HG03469 (cell line): ENCODE measurements around the gene CCSAP.
"Not testable (repeated sequence)": the region's sequence is repeated elsewhere in the genome, so short reads cannot be mapped to it uniquely, and the experiment has no call there.

Experiments
- ATAC-seq: cut with Tn5 transposase; IDR thresholded peaks from one replicate; pipeline ENCODE4 v1.9.1; 2021; ENCODE audit warnings: mild to moderate bottlenecking, moderate library complexity, moderate number of reproducible peaks; ENCODE audit not compliant: unreplicated experiment

The CCSAP gene

DNA sequence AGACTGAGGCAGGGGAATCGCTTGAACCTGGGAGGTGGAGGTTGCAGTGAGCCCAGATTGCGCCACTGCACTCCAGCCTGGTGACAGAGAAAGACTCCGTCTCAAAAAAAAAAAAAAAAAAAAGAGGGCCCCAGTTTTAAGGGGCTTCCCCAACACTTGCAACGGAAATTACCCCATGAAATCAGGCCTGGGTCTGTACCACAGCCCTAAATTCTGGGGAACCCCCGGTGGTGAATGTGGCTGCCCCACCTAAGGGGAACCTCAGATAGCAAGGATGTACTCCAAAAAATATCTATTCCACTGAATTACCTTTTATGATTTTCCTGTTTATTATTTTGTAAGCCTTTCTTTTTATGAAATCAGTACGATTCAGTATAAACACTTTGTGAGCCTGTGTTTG lies 15.1 kb downstream of the CCSAP start:
- not testable (repeated sequence) for ATAC-seq

DNA sequence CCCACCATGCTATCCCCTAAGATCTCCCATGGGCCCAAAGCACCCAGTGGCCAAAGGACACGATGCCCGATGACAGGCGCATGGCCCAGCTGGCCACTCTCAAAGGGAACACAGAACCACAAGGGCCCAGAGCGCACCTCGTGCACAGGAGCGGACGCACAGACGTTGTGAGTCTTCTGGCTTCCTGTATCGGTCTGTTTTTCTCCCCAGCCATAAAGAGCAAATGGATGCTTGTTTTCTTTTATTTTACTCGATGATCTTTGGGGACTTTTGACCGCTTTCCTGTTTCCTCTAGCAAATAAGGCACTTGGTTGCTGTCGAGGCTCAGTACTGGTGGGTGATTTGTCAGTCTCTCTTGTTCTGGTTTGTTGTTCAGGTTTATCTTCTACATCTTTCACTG lies 16.2 kb downstream of the CCSAP start:
- ATAC-seq: no peak

DNA sequence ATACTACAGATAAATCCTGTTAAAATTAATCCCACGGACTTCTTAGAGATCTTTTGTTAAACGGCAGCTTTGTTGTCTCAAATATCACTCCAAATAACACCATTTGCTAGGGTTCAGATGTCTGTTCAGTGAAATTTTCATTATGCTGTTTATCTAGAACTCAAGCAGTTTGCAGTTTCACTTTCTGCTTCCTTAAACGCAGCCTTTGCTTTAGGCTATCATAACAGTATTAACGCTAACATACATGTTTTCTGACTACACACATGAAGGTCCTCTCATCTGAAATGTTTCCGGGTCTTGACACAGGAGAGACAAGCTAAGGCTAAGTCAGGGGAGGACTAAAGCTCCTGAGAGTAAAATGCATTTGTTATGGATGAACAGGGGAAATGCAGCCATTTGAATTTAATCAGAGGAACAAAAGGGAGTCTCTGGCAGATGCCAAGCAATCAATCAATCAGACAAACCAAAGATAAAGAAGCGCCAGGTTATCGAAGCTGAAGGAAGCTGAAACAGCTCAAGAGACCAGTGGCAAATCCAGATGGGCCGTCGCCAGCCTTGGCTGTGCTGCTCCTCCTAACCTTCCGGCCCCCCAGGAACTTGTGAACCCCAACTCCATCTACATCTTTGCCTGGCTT lies 16.9 kb downstream of the CCSAP start:
- ATAC-seq: no peak

DNA sequence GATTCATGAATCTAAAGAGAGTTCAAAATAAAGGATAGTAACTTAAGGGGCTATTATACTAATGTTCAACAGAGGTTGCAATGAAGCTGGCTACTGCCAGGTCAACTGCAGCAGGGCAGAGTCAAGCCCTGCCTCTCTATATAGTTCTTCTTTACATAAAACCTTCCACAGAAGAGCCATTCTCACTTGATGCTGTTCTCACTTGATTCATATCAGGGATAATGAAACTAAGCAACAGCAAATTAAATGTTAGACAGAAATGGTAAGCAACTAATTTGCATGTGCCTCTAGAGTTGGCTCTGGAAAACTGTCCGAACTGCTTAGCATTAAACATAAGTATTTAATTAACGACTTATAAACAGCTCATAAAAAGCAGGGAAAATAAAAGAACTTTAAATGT lies 17.4 kb downstream of the CCSAP start:
- ATAC-seq: no peak

DNA sequence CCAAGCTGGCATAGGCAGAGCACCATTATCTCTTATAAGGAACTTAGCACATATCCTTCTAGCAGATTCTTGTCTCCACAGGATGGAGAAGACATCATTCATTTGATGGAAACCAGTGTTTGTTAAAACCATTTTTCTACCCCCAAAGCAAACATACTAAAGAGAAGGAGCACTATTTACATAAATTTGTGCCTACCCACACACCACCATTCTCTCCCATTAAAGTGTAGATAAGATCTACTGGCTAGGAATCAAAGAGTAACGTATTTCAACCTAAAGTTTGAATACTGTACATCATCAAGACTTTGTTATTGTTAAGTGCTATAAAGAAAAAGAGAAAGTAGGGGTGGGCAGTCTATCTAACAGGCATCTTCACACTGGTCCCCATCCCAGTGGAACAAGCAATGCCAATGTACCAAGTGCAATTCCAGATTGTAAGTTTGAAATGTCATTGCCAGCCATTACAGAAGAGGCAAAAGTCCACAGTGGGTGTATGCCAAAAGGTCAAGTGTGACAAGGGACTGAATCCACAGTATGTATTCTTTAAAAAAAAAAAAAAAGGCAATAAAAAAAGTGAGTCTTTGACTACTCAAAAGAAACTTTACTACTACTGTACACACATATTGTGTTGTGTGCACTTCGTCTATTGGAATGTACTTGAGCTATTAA lies 18.8 kb downstream of the CCSAP start:
- ATAC-seq: no peak

DNA sequence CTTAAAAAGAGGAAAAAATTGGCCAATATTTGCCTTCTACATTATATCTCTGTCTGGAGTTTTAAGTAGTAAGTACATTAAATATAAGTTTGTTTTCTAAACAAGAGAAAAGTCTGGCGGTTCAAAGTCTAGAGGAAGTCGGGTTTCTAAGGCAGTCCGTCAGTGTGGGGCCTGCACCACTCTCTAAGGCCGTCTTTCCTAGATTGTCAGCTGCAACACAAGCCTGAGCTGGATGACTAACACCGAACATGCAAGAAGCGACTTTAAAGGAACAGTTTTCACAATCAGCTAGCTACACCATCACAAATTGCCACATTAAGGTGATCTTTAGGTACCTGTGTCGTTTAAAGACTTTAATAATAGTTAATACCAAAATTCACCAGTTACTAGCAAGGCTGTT lies 19.6 kb downstream of the CCSAP start:
- no peak for ATAC-seq

DNA sequence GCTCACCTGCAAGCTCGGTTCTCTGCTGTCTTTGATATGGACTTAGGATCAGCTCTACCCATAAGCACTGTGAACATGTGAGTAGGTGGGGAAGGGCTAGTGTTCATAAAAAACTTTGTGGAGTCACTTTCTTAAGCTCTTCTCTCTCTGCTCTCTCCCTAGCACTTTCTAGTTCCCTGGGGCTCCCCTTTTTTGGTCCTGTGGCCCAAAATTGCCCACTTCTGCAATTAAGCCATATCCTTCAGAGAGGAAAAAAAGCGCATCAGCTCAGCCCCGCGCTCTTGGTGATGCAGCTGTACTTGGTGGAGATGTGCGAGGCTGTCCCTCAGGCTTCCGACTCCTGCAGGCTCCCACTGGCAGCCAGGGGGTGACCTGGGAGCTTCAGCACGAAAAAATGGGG lies 23.4 kb downstream of the CCSAP start:
- ATAC-seq: no peak

DNA sequence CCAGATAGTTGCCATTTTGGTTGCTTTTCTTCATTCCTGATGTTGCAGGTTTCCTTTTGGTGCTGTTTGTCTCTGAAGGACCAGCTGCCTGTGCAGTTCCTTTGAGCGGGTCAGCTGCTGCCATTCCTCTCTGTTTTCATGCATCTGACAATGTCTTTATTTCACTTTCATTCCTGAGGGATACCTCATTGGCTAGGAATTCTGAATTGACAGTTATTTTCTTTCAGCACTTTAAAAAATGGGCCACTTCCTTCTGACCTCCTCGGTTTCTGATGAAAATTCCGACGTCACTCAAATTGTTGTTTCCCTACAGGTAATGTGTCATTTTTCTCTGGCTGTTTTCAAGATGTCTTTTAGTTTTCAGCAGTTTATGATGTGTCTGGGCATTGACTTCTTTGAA lies 24.8 kb downstream of the CCSAP start:
- ATAC-seq: no peak

DNA sequence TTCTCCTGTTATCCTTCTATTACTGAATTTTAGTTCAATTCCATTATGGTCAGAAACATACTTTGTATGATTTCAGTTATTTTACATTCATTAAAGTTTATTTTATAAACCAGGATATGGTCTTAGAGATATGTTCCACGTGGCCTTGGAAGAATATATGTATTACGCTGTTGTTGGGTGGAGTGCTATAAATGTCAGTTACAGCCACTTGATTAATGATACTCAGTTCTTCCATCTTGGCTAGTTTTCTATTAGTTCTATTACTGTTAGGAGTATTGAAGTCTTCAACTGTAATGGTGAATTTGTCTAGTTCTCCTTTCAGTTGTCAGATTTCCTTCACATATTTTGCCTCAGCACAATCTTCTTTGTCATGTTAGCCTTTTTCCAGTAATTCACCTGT lies 26.7 kb downstream of the CCSAP start:
- no peak for ATAC-seq

DNA sequence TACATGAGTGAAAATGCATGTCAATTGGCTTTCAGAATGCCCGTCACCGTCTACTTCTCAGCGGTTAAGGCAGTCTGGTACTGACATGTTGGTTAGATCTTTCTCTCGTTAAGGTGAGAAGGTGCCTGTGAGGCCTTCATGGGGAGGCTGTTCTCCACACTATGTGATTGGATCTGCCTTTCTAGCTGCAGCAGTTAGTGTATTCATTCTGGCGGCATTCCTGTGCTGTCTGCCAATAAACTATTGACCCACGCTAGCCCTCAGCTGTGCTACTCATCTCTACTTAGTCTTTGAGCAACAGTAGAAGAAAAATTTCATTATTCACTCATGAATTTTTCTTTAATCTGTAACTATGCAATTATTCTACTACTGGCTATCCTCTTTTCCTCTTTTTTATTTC lies 32.0 kb downstream of the CCSAP start:
- ATAC-seq: no peak

DNA sequence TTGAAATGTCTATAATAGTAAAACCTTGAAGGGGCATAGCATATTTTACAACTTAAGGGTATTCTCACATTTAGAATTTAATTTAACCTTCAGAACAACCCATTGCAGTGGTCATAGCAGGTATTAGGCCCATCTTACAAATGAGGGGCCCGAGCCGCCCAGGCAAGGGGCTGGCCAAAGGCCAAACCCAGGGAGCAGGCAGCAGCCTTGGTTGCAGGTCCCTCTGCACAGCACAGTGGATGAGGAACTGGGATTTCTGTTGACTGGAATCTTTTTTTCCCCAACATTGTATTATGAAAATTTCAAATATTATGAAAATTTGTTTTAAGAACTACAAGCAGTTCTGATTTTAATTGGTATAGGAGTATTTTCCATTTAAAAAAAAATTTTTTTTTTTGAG lies 33.2 kb downstream of the CCSAP start:
- ATAC-seq: no peak

DNA sequence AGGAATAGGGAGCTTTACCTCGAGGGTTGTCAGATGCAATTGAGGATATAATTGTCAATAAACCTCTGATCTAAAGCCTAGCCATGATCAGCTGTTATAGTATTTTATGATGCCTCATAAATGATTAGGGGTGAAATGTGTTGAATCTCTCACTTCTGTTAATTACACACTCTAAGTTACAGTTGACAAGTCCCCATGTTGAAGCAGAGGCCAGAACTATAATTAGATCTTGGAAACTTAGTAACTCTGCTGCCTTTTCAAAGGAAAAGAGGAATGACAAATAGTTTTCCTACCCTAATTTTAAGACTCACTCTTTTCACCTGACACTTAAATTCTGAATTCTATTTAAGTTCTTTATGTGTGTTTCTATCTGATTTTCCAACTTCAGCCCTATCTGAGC lies 33.8 kb downstream of the CCSAP start:
- no peak for ATAC-seq

DNA sequence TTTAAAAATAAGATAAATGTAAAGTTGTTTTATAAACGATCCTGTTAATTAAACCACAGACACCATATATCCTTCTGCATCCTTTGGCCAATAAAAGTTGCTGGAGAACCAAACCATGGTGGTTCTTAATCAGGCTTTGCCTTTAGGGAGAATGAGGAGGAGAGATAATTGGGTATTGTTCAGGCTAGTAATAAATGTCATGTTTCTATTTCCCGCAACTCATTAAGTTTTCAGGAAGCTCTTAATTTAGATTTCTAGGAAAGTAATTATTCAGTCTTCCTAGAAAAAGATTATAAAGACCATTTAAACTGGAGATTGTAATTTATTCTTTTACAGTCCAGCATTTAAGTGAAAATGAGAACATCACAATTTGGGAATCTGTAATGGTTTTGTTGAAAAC lies 37.5 kb downstream of the CCSAP start:
- no peak for ATAC-seq

DNA sequence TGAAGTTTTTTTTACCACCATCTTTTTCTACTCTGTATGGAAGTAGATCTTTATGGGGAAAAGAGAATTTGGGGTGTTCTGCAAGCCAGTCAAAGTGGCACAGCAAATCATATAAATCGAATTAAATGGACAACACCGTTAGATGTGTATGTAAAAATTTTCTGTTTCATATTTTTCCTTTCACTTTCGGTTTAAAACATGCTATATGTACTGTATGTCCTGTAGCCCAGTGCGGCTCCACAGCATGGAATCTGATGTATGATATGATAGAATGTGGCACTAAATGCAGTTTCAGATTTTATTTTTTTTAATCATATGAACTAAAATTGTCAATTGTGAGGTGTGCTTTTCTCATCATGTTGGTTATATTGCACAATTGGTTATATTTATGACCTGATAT lies 39.0 kb downstream of the CCSAP start:
- ATAC-seq: no peak

DNA sequence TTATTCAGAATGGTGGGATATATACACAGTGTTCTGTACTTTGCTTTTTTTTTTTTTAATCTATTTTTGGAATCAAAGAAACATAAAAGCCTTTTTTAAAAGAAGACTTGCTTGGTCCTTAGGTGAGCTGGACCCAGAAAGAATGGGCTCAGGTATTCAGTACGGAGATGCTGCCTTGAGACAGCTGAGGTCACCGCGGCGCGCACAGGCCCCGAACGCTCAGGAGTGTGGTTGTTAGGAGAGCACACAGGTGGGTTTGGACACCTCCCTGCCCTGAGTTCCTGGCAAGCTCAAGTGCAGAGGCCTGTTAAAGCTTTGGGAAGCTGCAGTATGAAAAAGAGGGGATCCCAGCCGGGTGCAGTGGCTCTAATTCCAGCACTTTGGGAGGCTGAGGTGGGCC lies 40.1 kb downstream of the CCSAP start:
- ATAC-seq: no peak

DNA sequence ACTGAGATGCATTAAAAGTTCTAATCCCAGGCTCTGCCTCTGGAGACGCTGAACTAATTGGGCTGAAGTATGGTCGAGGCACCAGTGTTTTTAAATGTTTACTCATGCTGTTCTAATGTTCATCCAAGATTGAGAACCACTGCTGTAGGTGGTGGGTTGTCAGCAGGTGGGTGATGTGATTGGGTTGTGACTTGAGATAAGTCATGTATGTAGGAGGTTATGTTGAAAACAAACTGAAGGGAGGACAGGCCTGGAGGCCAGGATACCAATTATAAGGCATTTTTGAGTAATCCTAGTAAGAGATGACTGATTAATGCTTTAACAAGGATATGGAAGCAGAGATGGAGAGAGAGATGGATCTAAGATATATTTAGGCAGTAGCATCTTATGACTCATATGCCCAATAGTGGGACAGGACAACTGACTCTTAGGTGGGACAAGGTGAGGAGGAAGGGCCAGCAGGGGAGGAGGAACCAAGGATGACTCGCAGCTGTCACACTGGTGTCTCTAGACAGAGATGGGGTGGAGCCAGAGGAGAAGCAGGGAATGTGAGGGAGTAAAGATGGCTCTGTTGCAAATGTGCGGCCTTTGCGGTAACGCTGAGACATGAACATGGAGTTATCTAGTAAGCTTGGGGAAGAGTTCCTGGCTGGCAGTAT lies 42.6 kb downstream of the CCSAP start:
- ATAC-seq: no peak

DNA sequence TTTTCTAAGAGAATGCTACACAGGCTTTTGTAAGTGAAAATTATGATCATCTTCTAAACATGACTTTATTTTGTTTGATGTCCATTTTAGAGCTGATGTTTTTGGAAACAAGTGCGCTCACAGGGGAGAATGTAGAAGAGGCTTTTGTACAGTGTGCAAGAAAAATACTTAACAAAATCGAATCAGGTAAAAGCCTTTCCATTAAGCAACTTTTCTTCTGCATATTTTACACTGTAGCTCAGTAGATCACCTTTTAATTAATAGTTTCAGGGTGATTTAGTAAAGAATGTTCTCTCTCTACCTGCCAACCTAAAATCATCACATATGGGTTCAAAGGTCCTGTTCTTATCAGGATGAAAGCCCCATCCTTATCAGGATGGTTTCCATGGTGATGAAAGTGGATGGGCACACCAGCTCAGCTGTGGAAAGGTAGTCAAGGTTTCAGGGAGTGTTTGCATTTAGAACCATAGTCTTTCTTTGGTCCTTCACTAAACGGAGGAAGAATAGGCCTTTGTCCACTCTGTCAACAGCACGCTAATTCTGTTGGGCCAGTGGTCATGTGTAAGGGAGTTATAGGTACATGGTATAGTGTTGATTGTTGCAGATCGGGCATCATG lies 43.9 kb downstream of the CCSAP start:
- ATAC-seq: no peak

DNA sequence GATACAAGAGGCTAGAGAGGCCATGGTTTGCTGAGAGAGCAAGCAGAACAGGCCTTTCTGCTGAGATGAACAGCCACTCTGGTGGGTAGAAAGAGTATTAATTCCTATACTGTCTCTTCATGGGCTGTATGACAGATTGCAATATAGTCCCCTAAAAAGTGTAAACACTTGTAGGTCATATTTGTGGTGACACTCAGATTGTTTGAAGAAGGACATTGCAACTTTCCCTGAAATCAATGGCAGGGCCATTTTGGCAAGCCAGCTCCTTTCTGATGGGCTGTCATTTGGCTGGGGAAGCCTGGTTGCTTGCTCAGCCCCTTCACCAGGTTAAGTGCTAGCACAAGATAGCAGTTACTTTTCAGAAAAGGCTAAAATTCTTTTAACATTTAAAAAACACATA lies 44.4 kb downstream of the CCSAP start:
- no peak for ATAC-seq

DNA sequence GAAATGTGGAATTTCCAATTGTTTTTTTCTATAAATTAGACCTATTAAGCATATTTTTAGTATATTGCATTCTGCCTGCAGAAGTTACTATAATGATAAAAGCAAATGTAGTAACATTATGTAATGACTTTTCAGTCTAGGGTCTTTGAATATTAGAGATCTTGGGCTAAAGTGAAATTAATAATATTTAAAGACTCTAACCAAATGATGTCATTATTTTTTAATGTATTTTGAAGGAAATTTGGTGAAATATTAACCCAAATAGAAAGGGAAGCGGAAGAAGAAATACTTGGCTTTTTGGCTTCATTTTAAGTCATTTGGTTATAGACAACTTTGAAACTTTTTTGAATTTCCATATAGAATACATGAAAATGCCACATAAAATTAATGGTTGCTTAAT lies 45.1 kb downstream of the CCSAP start:
- no peak for ATAC-seq

DNA sequence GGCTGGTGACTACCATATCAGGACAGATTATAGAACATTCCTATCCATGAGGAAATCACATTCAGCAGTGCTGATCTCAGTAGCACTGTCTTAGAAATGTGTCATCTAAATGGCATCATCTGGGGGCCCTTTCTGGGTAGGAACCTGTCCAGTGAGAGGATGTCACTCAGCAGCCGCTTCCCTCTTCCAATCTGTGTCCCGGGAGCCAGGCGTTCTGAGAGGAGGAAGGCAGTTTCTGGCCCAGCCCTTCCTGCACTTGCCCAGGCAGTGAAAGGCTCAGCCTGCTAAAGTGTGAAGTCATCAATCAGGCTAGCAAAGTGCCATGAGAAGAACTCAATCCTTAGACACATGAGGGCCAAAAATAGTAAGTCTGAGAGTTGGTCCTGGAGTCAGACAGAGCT lies 46.3 kb downstream of the CCSAP start:
- no peak for ATAC-seq

DNA sequence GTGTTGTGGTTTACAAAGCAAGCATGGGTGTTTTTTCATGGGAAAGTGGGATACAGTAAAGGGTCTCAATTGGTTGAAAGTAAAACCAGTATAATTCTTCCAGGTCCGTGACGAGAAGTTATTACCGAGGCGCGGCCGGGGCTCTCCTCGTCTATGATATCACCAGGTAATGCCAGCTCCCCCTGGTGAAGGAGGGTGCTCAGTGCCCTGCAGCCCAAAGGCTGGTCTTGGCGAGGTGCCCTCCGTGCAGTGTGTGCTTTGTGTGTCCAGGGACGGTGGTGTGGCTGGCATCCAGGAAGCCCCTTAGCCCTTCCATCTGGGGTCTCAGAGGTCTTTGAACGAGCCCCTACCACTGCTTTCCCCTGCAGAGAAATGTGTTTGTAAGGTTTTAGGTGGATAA lies 47.1 kb downstream of the CCSAP start:
- ATAC-seq: no peak
